Measurements from ENCODE around the gene MSANTD3. TPM values are rescaled to one million over a fixed set of nuclear protein-coding genes. Genes with fewer than 3 reads are reported as not detected.

Gene MSANTD3
- total RNA-seq, 1 donor from 2014 or later = 38.9 TPM

DNA sequence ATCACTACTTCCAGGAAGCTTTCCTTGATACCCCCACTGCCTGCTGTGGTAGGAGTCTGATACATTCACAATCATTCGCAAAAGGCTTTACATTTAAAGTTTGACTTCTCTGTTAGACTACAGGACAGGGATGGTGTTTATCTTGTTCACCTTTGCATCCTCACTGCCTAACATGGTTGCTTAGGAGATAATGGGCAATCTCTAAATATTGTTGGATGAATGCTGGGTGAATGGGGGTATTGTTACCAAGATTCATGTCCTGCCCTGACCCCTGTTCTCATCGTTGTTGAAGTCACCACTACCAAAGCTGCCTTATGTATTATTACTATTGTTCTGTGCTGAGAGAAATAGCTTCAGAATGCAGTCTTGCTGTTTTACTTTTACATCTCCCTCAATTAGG is 38.3 kb downstream of the MSANTD3 start:
- DNase-seq (ENCODE audit: low read depth in 2 of 2) = no peak

DNA sequence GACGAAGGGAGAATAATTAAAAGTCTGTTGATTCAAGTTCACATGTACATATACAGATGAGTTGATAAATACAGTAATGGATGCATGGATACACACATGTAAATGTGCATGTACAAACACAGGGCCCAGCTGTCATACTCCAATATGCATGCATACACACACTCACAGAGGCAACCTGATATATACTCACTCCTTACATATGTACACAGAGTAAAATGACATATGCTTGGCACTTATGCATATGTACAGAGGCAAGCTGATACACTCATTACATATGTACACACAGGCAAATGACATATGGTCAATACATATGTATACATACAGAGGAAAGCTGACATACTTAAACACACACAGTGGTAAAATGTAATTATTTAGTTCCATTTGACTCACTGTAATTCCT is 38.8 kb downstream of the MSANTD3 start:
- DNase-seq (ENCODE audit: low read depth in 2 of 2) = no peak

- DNase-seq (ENCODE audit: low read depth in 2 of 2) = no peak
These were observed 39.4 kb downstream of the MSANTD3 start for GRCh38 chr9:100466171-100466828.

- DNase-seq (ENCODE audit: low read depth in 2 of 2) = no peak
These were observed 39.9 kb downstream of the MSANTD3 start for GRCh38 chr9:100466829-100467221.

DNA sequence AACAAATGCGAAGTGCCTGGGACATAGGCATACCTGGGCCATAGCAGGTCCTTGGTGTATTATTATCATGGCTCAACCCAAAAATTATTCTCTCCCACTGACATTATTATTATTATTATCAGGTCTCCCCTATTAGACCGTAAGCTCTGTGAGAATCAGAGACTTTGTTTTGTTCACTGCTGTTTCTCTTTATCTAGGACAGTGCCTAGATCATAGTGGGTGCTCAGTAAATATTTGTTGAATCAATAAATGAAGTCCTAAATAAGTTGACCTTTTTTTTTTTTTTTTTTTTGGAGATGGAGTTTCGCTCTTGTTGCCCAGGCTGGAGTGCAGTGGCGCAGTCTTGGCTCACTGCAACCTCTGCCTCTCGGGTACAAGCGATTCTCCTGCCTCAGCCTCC is 41.1 kb downstream of the MSANTD3 start:
- no peak for DNase-seq (ENCODE audit: low read depth in 2 of 2)

- no peak for DNase-seq (ENCODE audit: low read depth in 2 of 2)
These were observed 45.3 kb downstream of the MSANTD3 start for GRCh38 chr9:100472268-100472667.

DNA sequence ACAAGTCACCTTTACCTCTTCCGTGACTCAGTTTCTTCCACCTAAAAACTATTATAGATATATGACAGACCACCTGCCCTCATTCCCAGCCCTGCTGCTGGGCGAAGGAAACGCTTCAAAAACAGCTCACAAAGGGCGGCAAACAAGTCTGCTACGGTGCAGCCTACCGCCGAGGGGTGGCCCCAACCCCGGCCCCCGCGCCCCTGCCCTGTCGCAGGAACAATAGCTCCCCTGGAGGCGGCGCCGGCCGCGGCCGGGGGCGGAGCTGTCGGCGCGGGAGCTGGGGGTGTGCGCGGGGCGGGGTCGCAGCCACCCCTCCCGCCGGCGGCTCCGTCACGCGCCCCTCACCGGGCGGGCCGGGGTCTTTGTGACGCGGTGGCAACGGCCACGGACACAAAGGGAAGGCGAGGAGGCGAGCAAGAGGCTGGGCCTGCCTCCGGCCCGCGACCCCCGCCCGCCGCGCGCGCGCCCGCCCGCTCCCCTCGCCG is 45.9 kb downstream of the MSANTD3 start, which contains the start of gene TMEFF1:
TMEFF1 (plus strand) TSS at position 362 of the 488 bp plus-strand sequence. CDS start 396 bp downstream, outside the sequence.
- DNase-seq (ENCODE audit: low read depth in 2 of 2) = peak; percentile 57 to 79

GRCh38 chr9:100473276-100474081 is 46.5 kb downstream of the MSANTD3 start:
- peak; percentile 47 to 48 for DNase-seq (ENCODE audit: low read depth in 2 of 2)

- peak in 1 of 2 donors; percentile 56 for DNase-seq (ENCODE audit: low read depth in 2 of 2)
These were observed 47.4 kb downstream of the MSANTD3 start for GRCh38 chr9:100474082-100474923.

- DNase-seq (ENCODE audit: low read depth in 2 of 2) = no peak
These were observed 48.0 kb downstream of the MSANTD3 start for GRCh38 chr9:100474924-100475276.

DNA sequence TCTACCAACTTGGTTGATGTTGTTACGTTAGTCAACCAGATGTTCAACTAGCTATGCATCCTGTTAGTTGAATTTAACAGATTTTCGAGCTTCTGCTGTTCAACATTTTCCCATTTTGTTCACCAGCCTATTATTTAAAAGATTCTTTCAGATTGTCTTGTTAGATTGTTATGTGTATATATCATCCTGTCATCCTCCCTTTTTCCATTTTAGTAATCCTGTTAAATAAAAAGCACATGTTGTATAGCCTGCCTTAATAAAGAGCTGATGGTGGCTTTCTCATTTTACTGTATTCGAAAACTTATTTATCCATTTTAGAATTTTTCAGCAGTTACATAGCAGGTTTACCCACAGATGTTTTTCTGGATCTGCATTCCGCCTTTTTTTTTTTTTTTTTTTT is 50.3 kb downstream of the MSANTD3 start:
- no peak for DNase-seq (ENCODE audit: low read depth in 2 of 2)

DNA sequence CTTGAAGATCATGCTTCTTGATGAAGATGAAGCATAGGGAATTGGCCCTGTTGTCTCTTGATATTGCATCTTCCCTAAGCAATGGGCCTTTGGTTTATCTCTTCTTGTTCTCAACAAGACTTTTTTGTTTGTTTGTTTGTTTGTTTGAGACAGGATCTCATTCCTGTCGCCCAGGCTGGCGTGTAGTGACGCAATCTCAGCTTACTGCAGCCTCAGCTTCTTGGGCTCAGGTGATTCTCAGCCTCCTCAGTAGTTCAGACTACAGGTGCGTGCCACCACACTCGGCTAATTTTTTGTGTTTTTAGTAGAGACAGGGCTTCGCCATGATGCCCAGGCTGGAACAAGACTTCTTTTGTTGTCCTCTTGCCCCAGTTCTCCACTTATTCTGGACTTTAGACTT is 51.2 kb downstream of the MSANTD3 start:
- DNase-seq (ENCODE audit: low read depth in 2 of 2) = no peak

- no peak for DNase-seq (ENCODE audit: low read depth in 2 of 2)
These were observed 52.9 kb downstream of the MSANTD3 start for GRCh38 chr9:100479820-100480219.

- DNase-seq (ENCODE audit: low read depth in 2 of 2) = peak in 1 of 2 donors; percentile 87
These were observed 58.3 kb downstream of the MSANTD3 start for GRCh38 chr9:100485196-100485595.

GRCh38 chr9:100486479-100487176 is 59.7 kb downstream of the MSANTD3 start:
- no peak for DNase-seq (ENCODE audit: low read depth in 2 of 2)

- no peak for DNase-seq (ENCODE audit: low read depth in 2 of 2)
These were observed 61.2 kb downstream of the MSANTD3 start for GRCh38 chr9:100488177-100488576.

GRCh38 chr9:100489836-100490235 is 62.9 kb downstream of the MSANTD3 start:
- DNase-seq (ENCODE audit: low read depth in 2 of 2) = no peak

- peak; percentile 66 to 92 for DNase-seq (ENCODE audit: low read depth in 2 of 2)
These were observed 66.0 kb downstream of the MSANTD3 start for GRCh38 chr9:100492952-100493351.

DNA sequence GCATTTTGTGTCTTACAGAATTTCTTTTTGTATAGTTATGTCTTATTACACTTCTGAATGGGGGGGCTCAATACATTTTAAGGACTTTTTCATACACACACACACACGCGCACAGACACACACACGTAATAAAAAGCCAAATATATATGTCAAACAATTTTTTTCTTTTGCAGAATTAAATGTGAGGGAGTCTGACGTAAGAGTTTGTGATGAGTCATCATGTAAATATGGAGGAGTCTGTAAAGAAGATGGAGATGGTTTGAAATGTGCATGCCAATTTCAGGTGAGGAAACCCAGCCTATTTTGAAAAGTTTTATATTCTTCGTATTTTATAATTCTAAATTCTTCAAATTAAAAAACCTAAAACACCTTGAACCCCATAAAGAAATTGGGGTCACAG is 71.6 kb downstream of the MSANTD3 start:
- DNase-seq (ENCODE audit: low read depth in 2 of 2) = peak in 1 of 2 donors; percentile 11

GRCh38 chr9:100499460-100499859 is 72.5 kb downstream of the MSANTD3 start:
- DNase-seq (ENCODE audit: low read depth in 2 of 2) = no peak

DNA sequence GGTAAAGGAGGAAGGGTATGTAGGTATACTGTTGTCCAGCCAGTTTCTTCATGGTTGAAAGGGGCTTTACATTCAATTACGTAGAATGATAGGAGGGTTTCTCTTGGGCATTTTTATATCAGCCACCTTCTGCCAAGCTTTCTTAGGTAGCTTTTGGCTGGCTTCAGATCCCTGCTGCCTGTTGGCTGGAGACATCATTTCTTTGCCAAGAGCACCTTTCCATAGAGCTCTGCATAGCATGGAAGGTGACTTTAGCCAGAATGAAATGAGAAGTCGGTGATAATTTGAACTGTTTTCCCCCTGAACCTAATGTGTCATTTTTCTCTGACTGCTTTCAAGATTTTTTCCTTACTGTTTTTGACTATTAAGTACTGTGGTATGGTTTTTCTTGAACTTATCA is 72.9 kb downstream of the MSANTD3 start:
- DNase-seq (ENCODE audit: low read depth in 2 of 2) = no peak
